IMR-90 (cell line): ENCODE measurements around the gene SIPA1L3. TPM values are rescaled to one million over a fixed set of nuclear protein-coding genes. Genes with fewer than 3 reads are reported as not detected.

Experiments
- ATAC-seq: fragments of 200-7000 bp; cut with Tn5 transposase; 2 replicates; pipeline ENCODE4 v1.9.1; 2020; ENCODE audit warnings: low read depth, mild to moderate bottlenecking, moderate library complexity
- BruUV-seq: library from RNA; stranded (reverse); fragments of 400-500 nt; replicated peaks from 2 replicates; lab custom pipeline; 2021; lab: Mats Ljungman, UMichigan
- CTCF ChIA-PET: fragments of 300-600 bp; formaldehyde crosslinking; extraction: SDS; loops from one replicate; lab custom pipeline; 2021; ENCODE audit warnings: antibody characterized with exemption; lab: Yijun Ruan, JAX
- POLR2A ChIA-PET: fragments of 300-600 bp; sonication (Branson Sonifier 250); formaldehyde crosslinking; loops from one replicate; lab custom pipeline; 2022; ENCODE audit warnings: antibody characterized with exemption; ENCODE audit not compliant: unreplicated experiment; lab: Charles Lee
- DNase-seq: peaks from one replicate; pipeline ENCODE4 v3.0.0; 2013
- H2AFZ ChIP-seq: replicated peaks from 2 replicates; pipeline ENCODE3; 2013; ENCODE audit warnings: low read length, mild to moderate bottlenecking; ENCODE audit not compliant: poor library complexity
- H2AK5ac ChIP-seq: 2 replicates; pipeline ENCODE4 v1.6.1; 2013; ENCODE audit warnings: low read depth, low read length, inconsistent platforms
- H2AK9ac ChIP-seq: replicated peaks from 2 replicates; pipeline ENCODE3; 2013; ENCODE audit warnings: mild to moderate bottlenecking, low read depth, low read length, moderate library complexity; ENCODE audit not compliant: poor library complexity
- H2BK120ac ChIP-seq: 2 replicates; pipeline ENCODE4 v1.6.1; 2013; ENCODE audit warnings: low read depth, low read length, inconsistent platforms
- H2BK15ac ChIP-seq: 3 replicates; pipeline ENCODE4 v1.6.1; 2013; ENCODE audit warnings: low read depth, low read length, inconsistent platforms
- H2BK20ac ChIP-seq: 2 replicates; pipeline ENCODE4 v1.6.1; 2013; ENCODE audit warnings: low read depth, mild to moderate bottlenecking, inconsistent platforms, low read length, moderate library complexity
- H2BK5ac ChIP-seq: 2 replicates; pipeline ENCODE4 v1.6.1; 2013; ENCODE audit warnings: mild to moderate bottlenecking, low read depth, low read length, inconsistent platforms; ENCODE audit not compliant: poor library complexity, severe bottlenecking
- H3K14ac ChIP-seq: replicated peaks from 2 replicates; pipeline ENCODE4 v1.6.1; 2013; ENCODE audit warnings: low read depth, low read length, inconsistent platforms
- H3K18ac ChIP-seq: 2 replicates; pipeline ENCODE4 v1.6.1; 2013; ENCODE audit warnings: low read depth, low read length, control low read depth
- H3K23ac ChIP-seq: 2 replicates; pipeline ENCODE4 v1.6.1; 2013; ENCODE audit warnings: low read depth, low read length, inconsistent platforms
- H3K27ac ChIP-seq: 2 replicates; pipeline ENCODE4 v1.5.1; 2013; ENCODE audit warnings: mild to moderate bottlenecking, control low read depth, low read length; ENCODE audit not compliant: insufficient read depth
- H3K27me3 ChIP-seq: 2 replicates; pipeline ENCODE4 v1.6.1; 2013; ENCODE audit warnings: low read length; ENCODE audit not compliant: control insufficient read depth, insufficient read depth
- H3K36me3 ChIP-seq: 2 replicates; pipeline ENCODE4 v1.6.1; 2013; ENCODE audit warnings: low read length, mixed read lengths; ENCODE audit not compliant: control insufficient read depth, insufficient read depth
- H3K4ac ChIP-seq: 2 replicates; pipeline ENCODE4 v1.6.1; 2013; ENCODE audit warnings: low read depth, low read length, inconsistent platforms
- H3K4me1 ChIP-seq: 2 replicates; pipeline ENCODE4 v1.6.1; 2013; ENCODE audit warnings: low read length, mixed read lengths; ENCODE audit not compliant: control insufficient read depth, insufficient read depth
- H3K4me2 ChIP-seq: 2 replicates; pipeline ENCODE4 v1.6.1; 2013; ENCODE audit warnings: low read depth, mild to moderate bottlenecking, control low read depth, low read length, moderate library complexity
- H3K4me3 ChIP-seq: 2 replicates; pipeline ENCODE4 v1.5.1; 2013; ENCODE audit warnings: low read depth, mild to moderate bottlenecking, control low read depth, low read length, moderate library complexity; ENCODE audit not compliant: insufficient read depth
- H3K56ac ChIP-seq: 2 replicates; pipeline ENCODE4 v1.6.1; 2013; ENCODE audit warnings: low read length, inconsistent platforms; ENCODE audit not compliant: insufficient read depth; ENCODE audit errors: extremely low read depth
- H3K79me1 ChIP-seq, 2 experiments: 2 replicates each; pipeline ENCODE4 v1.6.1; 2013; ENCODE audit warnings: low read length in 2 of 2, inconsistent platforms in 1 of 2, low read depth in 1 of 2
- H3K9ac ChIP-seq: 2 replicates; pipeline ENCODE4 v1.6.1; 2013; ENCODE audit warnings: low read depth, low read length, control low read depth
- H3K9me1 ChIP-seq: 2 replicates; pipeline ENCODE4 v1.6.1; 2013; ENCODE audit warnings: low read length, inconsistent platforms; ENCODE audit not compliant: insufficient read depth
- H3K9me3 ChIP-seq: 2 replicates; pipeline ENCODE4 v1.6.1; 2013; ENCODE audit warnings: low read length; ENCODE audit not compliant: control insufficient read depth, insufficient read depth
- H4K20me1 ChIP-seq: 2 replicates; pipeline ENCODE4 v1.6.1; 2013; ENCODE audit warnings: low read length, inconsistent platforms; ENCODE audit not compliant: insufficient read depth
- H4K5ac ChIP-seq: 2 replicates; pipeline ENCODE4 v1.6.1; 2013; ENCODE audit warnings: mild to moderate bottlenecking, low read depth, low read length, control low read depth
- H4K8ac ChIP-seq, 2 experiments: 2 replicates each; pipeline ENCODE4 v1.6.1; 2013; ENCODE audit warnings: low read depth in 2 of 2, low read length in 2 of 2, control low read depth in 1 of 2, inconsistent platforms in 1 of 2
- H4K91ac ChIP-seq: 2 replicates; pipeline ENCODE4 v1.6.1; 2013; ENCODE audit warnings: low read depth, low read length, inconsistent platforms; ENCODE audit not compliant: insufficient read depth
- BHLHE40 ChIP-seq: fragments of 150-350 bp; IDR thresholded peaks from 2 replicates; pipeline ENCODE4 v1.6.1; 2016; ENCODE audit warnings: mild to moderate bottlenecking, low read depth, low read length
- CEBPB ChIP-seq: IDR thresholded peaks from 2 replicates; pipeline ENCODE4 v1.6.1; 2012; ENCODE audit warnings: low read depth, low read length, improper control_type of control experiment
- CHD1 ChIP-seq: IDR thresholded peaks from 2 replicates; pipeline ENCODE4 v1.6.1; 2012; ENCODE audit warnings: low read depth, low read length, improper control_type of control experiment
- FOS ChIP-seq: fragments of 150-350 bp; IDR thresholded peaks from 2 replicates; pipeline ENCODE4 v1.6.1; 2016; ENCODE audit warnings: low read depth, low read length
- MAFK ChIP-seq: IDR thresholded peaks from 2 replicates; pipeline ENCODE4 v1.6.1; 2012; ENCODE audit warnings: low read depth, low read length, improper control_type of control experiment
- MAZ ChIP-seq: IDR thresholded peaks from 2 replicates; pipeline ENCODE4 v1.6.1; 2012; ENCODE audit warnings: low read depth, mild to moderate bottlenecking, low read length, improper control_type of control experiment, moderate library complexity, borderline replicate concordance
- NFE2L2 ChIP-seq: fragments of 150-350 bp; IDR thresholded peaks from 2 replicates; pipeline ENCODE4 v1.6.1; 2016; ENCODE audit warnings: low read depth, mild to moderate bottlenecking, low read length
- POLR2A ChIP-seq: IDR thresholded peaks from 2 replicates; pipeline ENCODE4 v1.6.1; 2012; ENCODE audit warnings: mild to moderate bottlenecking, low read depth, low read length
- RAD21 ChIP-seq: IDR thresholded peaks from 2 replicates; pipeline ENCODE4 v1.6.1; 2012; ENCODE audit warnings: low read length, improper control_type of control experiment
- RCOR1 ChIP-seq: IDR thresholded peaks from 2 replicates; pipeline ENCODE4 v1.6.1; 2012; ENCODE audit warnings: mild to moderate bottlenecking, low read length, improper control_type of control experiment; ENCODE audit not compliant: insufficient replicate concordance
- RFX5 ChIP-seq: IDR thresholded peaks from 2 replicates; pipeline ENCODE4 v1.8.0; 2012; ENCODE audit warnings: low read depth, mild to moderate bottlenecking, low read length, moderate library complexity
- SMC3 ChIP-seq: fragments of 150-350 bp; IDR thresholded peaks from 2 replicates; pipeline ENCODE4 v1.6.1; 2016; ENCODE audit warnings: low read depth, mild to moderate bottlenecking, antibody characterized with exemption, low read length, moderate library complexity
- WGBS, 2 experiments: methylation state at CpG; one replicate each; pipeline versions ENCODE4 v1.1.5 to v1.1.7; 2013; ENCODE audit warnings: missing lambda C conversion rate in 2 of 2; ENCODE audit not compliant: insufficient read length in 1 of 2; ENCODE audit errors: extremely low coverage in 2 of 2; 5-methylcytosine and 5-hydroxymethylcytosine counted together
- dilution Hi-C: fragments of 300-500 bp; cut with HindIII; formaldehyde crosslinking; loops from one replicate; pipeline ENCODE4 v1.14.3; 2018; ENCODE audit warnings: low sequenced_read_pairs; ENCODE audit not compliant: unreplicated experiment
- in situ Hi-C: fragments of 300-500 bp; cut with MboI; formaldehyde crosslinking; loops from 3 replicates; pipeline ENCODE4 v1.14.3; 2019; ENCODE audit warnings: low sequenced_read_pairs, inconsistent platforms, mixed read lengths
- intact Hi-C: fragments of 100-400 bp; cut with micrococcal nuclease; formaldehyde crosslinking; loops from 2 replicates; pipeline ENCODE4 v1.10.0; 2022
- polyA plus RNA-seq, 3 experiments: library from polyadenylated mRNA; depleted of rRNA; stranded (reverse); fragments of >200 nt; gene quantifications; 2 replicates each; pipeline ENCODE4 v1.2.3, GENCODE V29; 2012; ENCODE audit warnings: low replicate concordance in 1 of 3
- total RNA-seq: library from RNA; depleted of rRNA; stranded (reverse); fragments of >200 nt; gene quantifications from 2 replicates; pipeline ENCODE4 v1.2.3, GENCODE V29; 2012
- TF ChIP-seq, protein P1 (sequence below): conservative IDR thresholded peaks from 2 replicates; pipeline ENCODE4 v1.5.1; 2012; ENCODE audit warnings: mild to moderate bottlenecking, low read depth, low read length, improper control_type of control experiment
- TF ChIP-seq, protein P2 (sequence below): fragments of 150-350 bp; IDR thresholded peaks from 2 replicates; pipeline ENCODE4 v1.6.1; 2017; ENCODE audit warnings: mild to moderate bottlenecking, antibody characterized with exemption, low read length, low read depth
- TF ChIP-seq, protein P3 (sequence below): fragments of 150-350 bp; IDR thresholded peaks from 2 replicates; pipeline ENCODE4 v1.6.1; 2016; ENCODE audit warnings: low read depth, mild to moderate bottlenecking, low read length, moderate library complexity, borderline replicate concordance

Gene SIPA1L3
- total and polyA plus RNA-seq, 2 of the 4 experiments (the other 2 are of a cell fraction) = 4.1 to 9.4 TPM

DNA sequence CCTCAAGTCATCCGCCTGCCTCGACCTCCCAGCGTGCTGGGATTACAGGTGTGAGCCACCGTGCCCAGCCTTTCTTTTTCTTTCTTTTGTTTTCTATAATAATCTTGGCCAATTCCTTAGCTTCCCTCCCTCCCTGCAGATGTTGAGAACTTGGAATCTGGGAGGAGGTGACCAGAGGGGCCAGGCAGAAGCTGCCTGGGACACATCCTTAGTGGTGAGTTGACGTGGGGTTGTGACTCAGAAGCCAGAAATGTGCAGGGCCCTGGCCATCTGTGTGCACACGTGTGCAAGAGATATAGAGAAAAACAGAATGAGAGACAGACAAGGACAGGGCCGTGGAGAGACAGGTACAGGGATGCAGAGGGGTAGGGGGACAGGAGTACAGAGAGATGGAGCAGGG is 154.3 kb downstream of the SIPA1L3 start:
- in situ Hi-C loops (no loop called here), intact Hi-C loops (no loop called here), dilution Hi-C loops (no loop called here)
- Histone ChIP-seq H3K79me1 (peaks cover 10 to 77% of the 10 kb centered on the region in 2 experiments), H4K20me1 (no peaks in the 10 kb centered on the region; the same call in 1 of the 2 replicates), H2AK5ac (peak overlapping the region; percentile 95), H3K36me3 (no peaks in the 10 kb centered on the region), H2BK120ac (peak overlapping the region; percentile 84), H3K9me3 (no peaks in the 10 kb centered on the region), H4K91ac (peak overlapping the region; percentile 87), H3K23ac (peak overlapping the region; percentile 72; the same call in 1 of the 2 replicates), H3K4ac (peak overlapping the region; percentile 94), H3K4me1 (peaks cover 34% of the 10 kb centered on the region), H3K4me3 (no peak overlapping the region), H3K56ac (no peak overlapping the region), H2BK5ac (peak overlapping the region; percentile 92), H3K27me3 (no peaks in the 10 kb centered on the region), H3K14ac (peak overlapping the region; percentile 84), H4K5ac (peak overlapping the region; percentile 56; the same call in 1 of the 2 replicates), H4K8ac (peak overlapping the region; percentile 12 to 86; a peak in 3 of 4 replicates), H2AK9ac (peak overlapping the region; percentile 93), H2AFZ (peak overlapping the region; percentile 46), H2BK15ac (peak overlapping the region; percentile 85; the same call in 2 of the 3 replicates), H3K4me2 (peak overlapping the region; percentile 36; the same call in 1 of the 2 replicates), H2BK20ac (peak overlapping the region; percentile 87), H3K9ac (no peak overlapping the region), H3K18ac (peak overlapping the region; percentile 68; the same call in 1 of the 2 replicates), H3K9me1 (peaks cover 19% of the 10 kb centered on the region), H3K27ac (peak overlapping the region; percentile 22; the same call in 1 of the 2 replicates)
- DNase-seq (peak; percentile 95), ATAC-seq (peak; percentile 81)
- CTCF ChIA-PET = interaction anchor here (1.7 kb wide), 1 partner anchor 159 kb away, joined by 7 read pairs; no protein-coding TSS in a partner anchor
- BruUV-seq = no TSS peak
- POLR2A ChIA-PET = interaction anchor here (0.6 kb wide), 1 partner anchor 282 kb away, joined by 3 read pairs; the partner anchor contains the start of gene ZNF573
- 0% methylated on average over 2 of the region's 7 CpGs; no CpG with 5 or more reads in 1 of the 2 experiments for WGBS, 2 experiments
- TF ChIP-seq RAD21 = no peak
- peak; percentile 32; the same call in 1 of the 2 replicates for TF ChIP-seq MAZ
- peak; percentile 26 for TF ChIP-seq RCOR1
- TF ChIP-seq BHLHE40 = peak; percentile 64
- no peak for TF ChIP-seq CEBPB
- TF ChIP-seq, protein P1, sequence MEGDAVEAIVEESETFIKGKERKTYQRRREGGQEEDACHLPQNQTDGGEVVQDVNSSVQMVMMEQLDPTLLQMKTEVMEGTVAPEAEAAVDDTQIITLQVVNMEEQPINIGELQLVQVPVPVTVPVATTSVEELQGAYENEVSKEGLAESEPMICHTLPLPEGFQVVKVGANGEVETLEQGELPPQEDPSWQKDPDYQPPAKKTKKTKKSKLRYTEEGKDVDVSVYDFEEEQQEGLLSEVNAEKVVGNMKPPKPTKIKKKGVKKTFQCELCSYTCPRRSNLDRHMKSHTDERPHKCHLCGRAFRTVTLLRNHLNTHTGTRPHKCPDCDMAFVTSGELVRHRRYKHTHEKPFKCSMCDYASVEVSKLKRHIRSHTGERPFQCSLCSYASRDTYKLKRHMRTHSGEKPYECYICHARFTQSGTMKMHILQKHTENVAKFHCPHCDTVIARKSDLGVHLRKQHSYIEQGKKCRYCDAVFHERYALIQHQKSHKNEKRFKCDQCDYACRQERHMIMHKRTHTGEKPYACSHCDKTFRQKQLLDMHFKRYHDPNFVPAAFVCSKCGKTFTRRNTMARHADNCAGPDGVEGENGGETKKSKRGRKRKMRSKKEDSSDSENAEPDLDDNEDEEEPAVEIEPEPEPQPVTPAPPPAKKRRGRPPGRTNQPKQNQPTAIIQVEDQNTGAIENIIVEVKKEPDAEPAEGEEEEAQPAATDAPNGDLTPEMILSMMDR = no peak
- TF ChIP-seq RFX5 = no peak
- TF ChIP-seq FOS = peak; percentile 72
- no peak for TF ChIP-seq POLR2A
- TF ChIP-seq, protein P2, sequence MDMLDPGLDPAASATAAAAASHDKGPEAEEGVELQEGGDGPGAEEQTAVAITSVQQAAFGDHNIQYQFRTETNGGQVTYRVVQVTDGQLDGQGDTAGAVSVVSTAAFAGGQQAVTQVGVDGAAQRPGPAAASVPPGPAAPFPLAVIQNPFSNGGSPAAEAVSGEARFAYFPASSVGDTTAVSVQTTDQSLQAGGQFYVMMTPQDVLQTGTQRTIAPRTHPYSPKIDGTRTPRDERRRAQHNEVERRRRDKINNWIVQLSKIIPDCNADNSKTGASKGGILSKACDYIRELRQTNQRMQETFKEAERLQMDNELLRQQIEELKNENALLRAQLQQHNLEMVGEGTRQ = peak; percentile 73
- no peak for TF ChIP-seq MAFK
- TF ChIP-seq, protein P3, sequence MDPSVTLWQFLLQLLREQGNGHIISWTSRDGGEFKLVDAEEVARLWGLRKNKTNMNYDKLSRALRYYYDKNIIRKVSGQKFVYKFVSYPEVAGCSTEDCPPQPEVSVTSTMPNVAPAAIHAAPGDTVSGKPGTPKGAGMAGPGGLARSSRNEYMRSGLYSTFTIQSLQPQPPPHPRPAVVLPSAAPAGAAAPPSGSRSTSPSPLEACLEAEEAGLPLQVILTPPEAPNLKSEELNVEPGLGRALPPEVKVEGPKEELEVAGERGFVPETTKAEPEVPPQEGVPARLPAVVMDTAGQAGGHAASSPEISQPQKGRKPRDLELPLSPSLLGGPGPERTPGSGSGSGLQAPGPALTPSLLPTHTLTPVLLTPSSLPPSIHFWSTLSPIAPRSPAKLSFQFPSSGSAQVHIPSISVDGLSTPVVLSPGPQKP = no peak
- 0 out of 2 replicates have a peak, but pooled peaks have one; percentile 2 for TF ChIP-seq SMC3
- TF ChIP-seq NFE2L2 = no peak
- TF ChIP-seq CHD1 = no peak
